Measurements from ENCODE around the gene RPS19BP1.
A peak's percentile ranks its signal among the peaks of the same experiment; 100 is the strongest.

The RPS19BP1 gene

GRCh38 chr22:39518144-39518786 is 14.3 kb downstream of the RPS19BP1 start:
- no peak overlapping the region; the same call in 1 of the 2 replicates for H3K4me3 ChIP-seq (ENCODE audit: low read depth, low read length)
- no peak for TF ChIP-seq CTCF (IDR thresholded peaks at IDR 0.05; ENCODE audit: low read depth, low read length)

- no peak for TF ChIP-seq CTCF (IDR thresholded peaks at IDR 0.05; ENCODE audit: low read depth, low read length)
- H3K4me3 ChIP-seq (ENCODE audit: low read depth, low read length): no peak overlapping the region
Measured at GRCh38 chr22:39517470-39517869, 15.1 kb downstream of the RPS19BP1 start.

GRCh38 chr22:39515266-39516050 is 17.1 kb downstream of the RPS19BP1 start:
- no peak overlapping the region for H3K4me3 ChIP-seq (ENCODE audit: low read depth, low read length)
- TF ChIP-seq CTCF (IDR thresholded peaks at IDR 0.05; ENCODE audit: low read depth, low read length): no peak

- TF ChIP-seq CTCF (IDR thresholded peaks at IDR 0.05; ENCODE audit: low read depth, low read length): peak; percentile 55
- no peak overlapping the region for H3K4me3 ChIP-seq (ENCODE audit: low read depth, low read length)
Measured at GRCh38 chr22:39514373-39514973, 18.1 kb downstream of the RPS19BP1 start.

GRCh38 chr22:39513791-39514190 is 18.8 kb downstream of the RPS19BP1 start:
- H3K4me3 ChIP-seq (ENCODE audit: low read depth, low read length): no peak overlapping the region
- TF ChIP-seq CTCF (IDR thresholded peaks at IDR 0.05; ENCODE audit: low read depth, low read length): no peak

- H3K4me3 ChIP-seq (ENCODE audit: low read depth, low read length): no peak overlapping the region
- TF ChIP-seq CTCF (IDR thresholded peaks at IDR 0.05; ENCODE audit: low read depth, low read length): no peak
Measured at GRCh38 chr22:39512026-39512425, 20.5 kb downstream of the RPS19BP1 start.

- TF ChIP-seq CTCF (IDR thresholded peaks at IDR 0.05; ENCODE audit: low read depth, low read length): no peak
Measured at GRCh38 chr22:39511226-39511625, 21.3 kb downstream of the RPS19BP1 start.

More at GRCh38 chr22:39511226-39511625, 21.3 kb downstream of the RPS19BP1 start:
- no peak overlapping the region for H3K4me3 ChIP-seq (ENCODE audit: low read depth, low read length)
